Activated naive CD4-positive, alpha-beta T cell treated with Interleukin-2 at 50 U/mL for 16 hours (primary cell): ENCODE results near the gene EPG5.
"Not testable (repeated sequence)": the region's sequence is repeated elsewhere in the genome, so short reads cannot be mapped to it uniquely, and the experiment has no call there.

Experiments used
- DNase-seq: peaks from one replicate; pipeline ENCODE4 v3.0.0-alpha.2; 2020

The EPG5 gene

GRCh38 chr18:45836242-45837205 is 130.6 kb downstream of the EPG5 start:
- no peak for DNase-seq

- no peak for DNase-seq
These were observed 132.0 kb downstream of the EPG5 start for GRCh38 chr18:45835057-45835636.

DNA sequence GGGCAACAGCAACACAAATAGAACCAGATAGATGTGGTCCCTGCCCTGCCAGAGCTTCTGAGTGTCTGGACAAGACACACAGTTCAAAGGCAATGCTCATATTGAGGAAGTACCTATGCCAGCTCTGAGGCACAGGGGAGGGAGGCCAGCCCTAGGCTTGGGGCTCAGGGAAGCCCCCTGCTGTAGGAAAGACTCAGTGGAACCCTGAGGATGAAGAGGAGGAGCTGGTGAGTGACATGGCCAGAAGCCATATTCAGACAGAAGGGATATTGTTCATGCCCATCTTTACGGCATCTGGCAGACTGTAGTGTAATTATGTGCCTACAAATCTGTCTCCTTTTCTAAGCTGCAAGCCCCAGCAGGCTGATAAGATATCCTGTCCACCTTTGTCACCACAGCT is 132.8 kb downstream of the EPG5 start:
- DNase-seq: no peak

- no peak for DNase-seq
These were observed 133.3 kb downstream of the EPG5 start for GRCh38 chr18:45833846-45834245.

DNA sequence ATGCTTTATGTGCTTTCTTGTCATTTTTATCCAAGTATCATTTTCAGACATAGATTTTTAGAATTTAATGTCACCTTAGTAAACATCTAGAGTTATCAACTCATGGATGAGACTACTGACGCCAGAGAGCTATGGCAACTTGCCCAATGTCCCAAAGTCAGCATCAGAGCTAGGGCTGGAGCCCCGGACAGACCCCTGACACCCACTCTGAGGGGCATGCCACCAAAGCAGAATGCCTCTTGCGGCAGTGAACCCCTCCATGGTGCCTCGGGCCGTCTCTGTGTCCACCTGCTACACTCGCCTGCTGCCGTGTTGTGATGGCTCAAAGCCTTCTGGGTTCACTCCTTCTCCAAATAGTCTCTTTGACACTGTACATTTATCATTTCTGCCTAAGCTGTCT is 136.2 kb downstream of the EPG5 start:
- DNase-seq: no peak

DNA sequence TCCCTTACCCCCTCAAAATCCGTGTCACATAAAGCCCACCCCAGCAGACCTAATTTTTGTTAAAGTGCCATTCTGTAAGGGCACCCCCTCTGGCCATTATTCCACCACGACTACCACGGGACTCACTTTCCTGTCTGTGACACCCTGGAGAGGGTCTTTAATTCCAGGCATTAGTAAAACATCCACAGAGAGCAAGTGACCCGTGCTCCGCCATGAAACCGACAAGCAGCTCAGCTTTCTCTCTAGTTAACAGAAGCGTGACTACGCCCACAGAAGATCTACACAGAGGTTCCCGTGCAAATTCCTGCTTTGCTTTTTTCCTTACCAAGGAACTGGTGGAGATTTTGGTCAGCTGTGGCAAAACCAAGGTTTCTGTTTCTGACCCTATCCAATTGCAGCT is 137.3 kb downstream of the EPG5 start:
- no peak for DNase-seq

GRCh38 chr18:45828917-45829811 is 138.0 kb downstream of the EPG5 start:
- DNase-seq: no peak

DNA sequence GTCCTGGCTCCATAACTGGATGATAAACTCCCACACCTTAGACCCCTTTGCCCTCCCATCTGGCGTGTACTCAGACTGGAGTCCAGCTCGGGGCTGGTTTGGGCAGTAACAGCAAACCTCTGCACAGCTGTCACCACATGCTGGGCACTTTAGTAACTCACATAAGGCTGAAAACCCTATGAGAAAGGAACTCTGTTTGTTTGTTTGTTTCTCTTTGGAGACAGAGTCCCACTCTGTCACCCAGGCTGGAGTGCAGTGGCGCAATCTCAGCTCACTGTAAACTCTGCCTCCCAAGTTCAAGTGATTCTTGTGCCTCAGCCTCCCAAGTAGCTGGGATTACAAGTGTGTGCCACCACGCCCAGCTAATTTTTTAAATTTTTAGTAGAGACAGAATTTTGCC is 140.4 kb downstream of the EPG5 start:
- DNase-seq: not testable (repeated sequence)

DNA sequence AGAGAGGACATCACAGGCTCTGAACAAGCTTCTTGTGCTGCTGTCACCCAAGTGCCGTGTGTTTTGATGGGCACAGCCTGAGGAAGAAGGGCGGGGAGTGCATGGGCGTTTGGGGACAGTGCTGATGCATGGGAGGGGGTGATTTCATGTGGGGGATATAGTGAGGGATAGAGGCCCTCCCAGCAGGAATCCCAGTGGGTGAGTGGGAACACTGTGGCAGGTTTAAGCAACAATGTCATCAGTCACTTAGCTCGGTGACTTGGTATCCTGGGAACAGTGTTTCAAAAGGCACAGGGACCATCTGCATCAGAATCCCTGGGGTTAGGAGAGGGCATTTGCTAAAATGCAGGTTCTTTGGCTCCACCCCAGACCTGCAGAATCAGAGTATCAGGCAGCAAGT is 141.0 kb downstream of the EPG5 start:
- DNase-seq: no peak

DNA sequence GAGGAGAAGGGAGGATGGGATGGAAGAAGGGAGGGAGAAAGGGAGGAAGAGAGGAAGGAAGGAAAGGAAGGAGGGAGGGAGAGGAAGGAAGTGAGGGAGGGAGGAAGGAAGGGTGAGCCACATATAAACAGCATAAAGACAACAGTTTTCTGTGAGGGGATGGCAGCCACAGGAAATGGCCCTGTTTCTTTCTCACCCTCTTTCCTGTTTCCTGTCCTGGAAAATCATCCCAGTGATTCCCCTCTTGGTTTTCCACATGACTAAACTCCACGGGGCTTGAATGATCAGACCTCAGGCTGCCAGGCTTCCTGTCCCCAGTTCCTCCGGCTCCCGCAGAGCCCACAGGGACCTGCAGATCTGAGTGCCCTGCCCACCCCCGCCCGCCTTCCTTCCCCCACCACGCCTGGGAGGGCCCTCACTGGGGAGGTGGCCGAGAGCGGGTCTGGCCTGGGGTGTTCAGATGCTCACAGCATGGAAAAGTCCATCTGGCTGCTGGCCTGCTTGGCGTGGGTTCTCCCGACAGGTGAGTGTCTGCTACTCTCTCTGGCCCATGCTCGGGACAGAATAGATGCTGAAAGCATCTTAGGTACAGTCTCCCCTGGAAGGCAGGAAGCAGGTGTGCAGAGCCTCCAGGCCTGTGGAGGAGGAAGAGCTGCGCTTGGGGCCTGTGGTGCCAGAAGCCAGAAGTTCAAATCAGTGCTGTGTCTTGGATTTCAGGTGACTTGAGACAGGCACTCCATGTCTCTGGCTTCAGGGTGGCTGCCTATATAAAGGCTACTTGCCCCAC is 141.7 kb downstream of the EPG5 start, which contains the start of gene SIGLEC15:
TSS of gene SIGLEC15 (plus strand) at position 418 of the 787 bp plus-strand sequence. CDS start at position 472, 54 bp downstream.
- no peak for DNase-seq

- DNase-seq: no peak
These were observed 145.4 kb downstream of the EPG5 start for GRCh38 chr18:45821711-45822110.

DNA sequence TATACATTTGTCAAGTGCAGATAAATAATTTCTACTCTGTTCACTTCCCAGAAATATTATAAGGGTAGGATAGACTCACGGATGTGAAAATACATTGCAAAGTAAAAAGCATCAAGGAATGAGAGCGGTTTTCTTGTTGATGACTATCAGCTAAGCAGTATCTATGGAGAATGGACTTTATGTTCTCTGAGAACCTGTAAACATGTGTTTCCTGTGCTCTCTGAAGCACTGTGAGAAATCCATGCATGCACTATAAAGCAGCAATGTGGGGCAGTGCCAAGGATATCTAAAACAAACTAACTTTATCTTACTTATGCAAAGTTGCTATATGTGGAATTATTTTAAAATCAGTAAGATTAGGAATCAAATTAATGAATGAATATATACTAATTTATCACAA is 146.1 kb downstream of the EPG5 start:
- DNase-seq: no peak

- no peak for DNase-seq
These were observed 146.9 kb downstream of the EPG5 start for GRCh38 chr18:45820106-45820745.

- DNase-seq: not testable (repeated sequence)
These were observed 148.4 kb downstream of the EPG5 start for GRCh38 chr18:45818765-45819164.

- DNase-seq: no peak
These were observed 149.6 kb downstream of the EPG5 start for GRCh38 chr18:45817543-45817942.

GRCh38 chr18:45814733-45815132 is 152.4 kb downstream of the EPG5 start:
- not testable (repeated sequence) for DNase-seq

DNA sequence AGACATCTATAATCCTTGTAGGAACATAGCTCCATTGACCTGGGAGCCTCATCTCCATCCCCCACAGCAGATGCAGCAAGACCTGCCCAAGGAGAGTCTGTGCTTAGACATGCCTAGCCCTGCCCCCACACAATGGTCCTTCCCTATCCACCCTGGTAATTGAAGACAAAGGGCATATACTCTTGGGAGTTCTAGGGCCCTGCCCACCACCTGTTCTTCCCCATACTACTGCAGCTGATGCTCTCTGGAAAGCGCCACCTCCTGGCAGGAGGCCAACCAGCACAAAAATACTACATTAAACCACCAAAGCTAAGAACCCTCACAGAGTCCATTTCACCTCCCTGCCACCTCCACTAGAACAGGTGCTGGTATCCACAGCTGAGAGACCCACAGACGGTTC is 160.0 kb downstream of the EPG5 start:
- not testable (repeated sequence) for DNase-seq

GRCh38 chr18:45806226-45806625 is 160.9 kb downstream of the EPG5 start:
- DNase-seq: no peak

DNA sequence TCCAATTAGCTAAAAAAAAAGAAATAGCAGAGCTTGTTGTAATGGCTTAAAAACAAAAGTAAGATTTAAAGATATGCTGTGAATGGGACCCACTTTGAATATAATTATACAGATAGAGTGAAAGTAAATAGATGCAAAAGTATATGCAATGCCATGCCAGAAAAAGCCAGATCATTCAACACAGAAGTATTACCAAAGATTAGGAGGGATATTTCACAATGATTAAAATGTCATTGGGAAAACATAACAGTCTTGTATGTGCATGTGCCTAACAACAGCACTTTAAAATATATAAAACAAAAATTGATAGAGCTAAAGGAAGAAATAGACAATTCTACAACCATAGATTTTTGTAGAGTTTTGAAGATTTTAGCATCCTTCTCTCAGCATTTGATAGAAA is 161.6 kb downstream of the EPG5 start:
- DNase-seq: no peak

DNA sequence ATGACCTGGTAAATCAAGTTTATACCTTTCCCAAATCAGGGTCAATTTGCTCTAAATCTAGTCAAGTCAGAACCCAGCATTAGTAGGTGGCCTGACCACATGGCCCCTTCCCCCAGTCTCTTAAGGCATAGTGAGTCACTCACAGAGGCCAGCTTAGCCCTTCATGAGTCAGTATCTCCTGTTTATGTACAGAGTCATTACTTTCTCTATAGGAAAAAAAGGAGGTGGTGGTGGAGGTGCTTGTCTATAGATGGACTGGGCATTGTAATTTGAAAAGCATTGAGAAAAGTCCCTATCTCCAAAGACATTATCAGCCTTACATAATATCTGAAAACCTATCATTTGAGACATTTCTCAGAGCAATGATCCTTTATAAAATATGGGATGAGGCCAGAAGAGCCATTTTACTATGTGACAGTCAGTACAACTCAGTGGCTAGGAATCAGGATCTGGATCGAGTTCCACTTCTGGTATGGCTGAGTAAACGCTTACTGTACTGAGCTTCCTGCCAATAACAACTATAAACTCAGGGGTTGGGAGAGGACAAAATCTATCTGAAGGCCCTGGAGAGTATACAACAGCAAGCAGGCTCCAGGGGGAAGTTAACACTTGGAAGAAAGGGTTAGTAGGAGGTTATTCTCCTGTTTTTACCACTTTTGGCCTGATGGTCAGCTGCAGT is 164.2 kb downstream of the EPG5 start:
- no peak for DNase-seq

GRCh38 chr18:45801416-45802004 is 165.6 kb downstream of the EPG5 start:
- no peak for DNase-seq
